Right renal pelvis (tissue), 4 donors: ENCODE results near the gene KCNK17. TPM values are rescaled to one million over a fixed set of nuclear protein-coding genes. Genes with fewer than 3 reads are reported as not detected.

Source experiments
- DNase-seq, 4 donors: peaks; one replicate each; pipeline ENCODE4 v3.0.0-alpha.2; 2013; ENCODE audit warnings: low read depth in 4 of 4, low spot score in 3 of 4, missing footprints in 1 of 4
- polyA plus RNA-seq, 4 donors: library from polyadenylated mRNA; unstranded; fragments of 120-200 nt; gene quantifications; one replicate each; pipeline ENCODE4 v1.2.1, GENCODE V29; 2013; ENCODE audit not compliant: insufficient read length in 4 of 4

Gene KCNK17, protein sequence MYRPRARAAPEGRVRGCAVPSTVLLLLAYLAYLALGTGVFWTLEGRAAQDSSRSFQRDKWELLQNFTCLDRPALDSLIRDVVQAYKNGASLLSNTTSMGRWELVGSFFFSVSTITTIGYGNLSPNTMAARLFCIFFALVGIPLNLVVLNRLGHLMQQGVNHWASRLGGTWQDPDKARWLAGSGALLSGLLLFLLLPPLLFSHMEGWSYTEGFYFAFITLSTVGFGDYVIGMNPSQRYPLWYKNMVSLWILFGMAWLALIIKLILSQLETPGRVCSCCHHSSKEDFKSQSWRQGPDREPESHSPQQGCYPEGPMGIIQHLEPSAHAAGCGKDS
- polyA plus RNA-seq = under 1 TPM in 3 of 4 donors, not detected in 1; 0.04 to 0.20 (median 0.17) TPM

DNA sequence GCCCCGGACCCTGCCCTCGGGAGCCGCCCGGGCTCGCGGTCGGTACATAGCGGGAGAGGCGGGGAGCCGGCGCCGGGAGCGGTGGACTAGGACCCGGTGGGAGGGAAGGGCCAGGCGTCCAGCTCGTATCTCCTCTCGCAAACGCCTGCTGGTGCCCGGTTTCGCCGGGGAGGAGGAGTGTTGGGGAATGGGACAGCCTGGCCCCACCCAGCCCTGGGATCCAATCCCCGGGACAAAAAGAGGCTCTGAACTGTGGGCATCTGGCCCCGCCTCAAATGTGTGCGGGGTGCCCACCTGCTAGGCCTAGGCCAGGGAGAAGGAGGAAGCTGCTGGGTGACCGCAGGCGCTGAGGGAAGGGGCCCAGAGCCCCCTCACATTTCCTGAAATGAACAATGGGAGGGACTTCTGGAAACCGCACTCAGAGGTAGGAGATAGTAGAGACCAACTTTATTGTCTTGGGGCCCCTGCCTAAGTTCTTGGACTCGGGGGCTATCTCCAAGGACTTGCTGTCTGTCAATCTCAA lies at the start of gene KCNK17:
Gene KCNK17 (minus strand): TSS at position 147 of the 523 bp plus-strand sequence. CDS start 99 bp downstream, at position 48.
- no peak for DNase-seq

DNA sequence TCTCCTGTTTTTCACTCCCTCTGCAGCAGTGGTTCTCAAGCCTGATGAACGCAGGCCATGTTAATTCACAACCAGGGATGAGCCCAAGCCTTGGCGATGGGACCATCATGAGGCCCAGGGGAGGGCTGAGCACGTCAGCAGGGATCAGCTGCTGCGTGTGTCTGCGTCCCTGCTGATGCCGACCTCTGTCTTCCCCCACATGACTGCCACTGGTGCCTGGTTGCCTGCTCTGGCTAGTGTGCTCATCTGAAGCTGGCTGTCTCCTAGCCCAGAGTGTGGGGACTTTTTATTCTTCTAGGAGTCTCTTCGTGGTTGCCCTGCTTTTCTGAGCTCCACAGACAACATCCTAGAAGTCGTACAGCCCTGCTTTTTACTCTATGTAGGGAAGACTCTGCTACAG lies 49.1 kb upstream of the KCNK17 start:
- DNase-seq = no peak

DNA sequence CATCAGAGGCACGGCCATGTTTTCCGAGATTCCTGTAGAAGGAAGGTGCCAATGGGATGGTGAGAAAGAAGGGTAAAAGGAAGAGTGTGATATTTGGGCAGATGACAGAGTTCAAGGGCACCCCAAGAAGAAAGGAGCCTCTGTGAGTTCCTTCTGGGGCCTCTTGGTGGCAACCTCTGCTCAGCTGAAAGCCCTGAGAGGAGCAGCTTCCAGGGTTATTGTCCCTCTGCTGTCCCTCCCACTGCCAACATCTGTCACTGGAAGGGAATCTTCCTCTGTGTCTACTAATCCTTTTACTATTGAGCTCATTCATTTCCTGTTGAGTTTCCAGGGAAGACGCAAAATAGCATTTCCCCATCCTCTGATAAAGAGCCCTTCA lies 48.3 kb upstream of the KCNK17 start:
- DNase-seq = no peak

DNA sequence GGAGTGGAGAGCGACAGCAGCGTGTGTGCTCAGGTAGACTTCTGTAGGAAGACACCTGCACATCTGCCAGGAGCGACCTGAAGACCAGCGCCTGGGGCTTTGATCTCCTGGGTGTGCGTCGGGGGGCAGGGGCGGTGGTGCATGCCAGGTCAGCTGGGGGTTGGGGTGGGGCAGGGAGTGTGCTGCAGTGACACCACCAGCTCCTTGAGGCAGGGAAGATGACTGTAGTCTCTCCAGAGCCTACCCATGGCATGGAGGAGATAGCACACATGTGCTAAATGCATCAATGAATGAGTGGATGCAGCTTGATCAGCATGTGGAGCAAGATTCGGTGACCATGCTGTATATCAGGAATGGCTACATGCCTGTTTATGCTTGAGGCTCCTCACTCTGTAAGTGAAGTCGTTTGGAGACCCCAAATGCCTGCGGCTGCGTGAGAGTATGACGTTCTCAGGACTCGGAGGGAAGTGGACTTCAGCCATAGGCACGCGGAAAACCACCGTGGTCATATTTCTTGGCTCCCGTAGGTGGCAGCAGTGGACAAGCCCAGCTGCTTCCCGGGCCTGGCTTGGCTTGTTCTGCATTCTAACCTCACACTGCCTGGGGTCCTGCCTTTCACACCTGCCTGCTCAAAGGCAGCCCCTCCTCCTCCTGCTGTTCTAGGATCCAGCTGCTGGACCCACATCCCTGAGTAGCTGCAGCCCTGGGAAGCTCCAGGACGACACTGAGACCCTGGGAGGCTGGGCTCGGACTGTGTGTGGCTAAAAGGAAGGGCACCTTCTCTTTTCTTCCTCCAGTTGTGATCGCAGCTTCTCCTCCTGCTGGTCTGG lies 47.7 kb upstream of the KCNK17 start:
- DNase-seq = peak in 3 of 4 donors; percentile 56 to 70 (median 63)

DNA sequence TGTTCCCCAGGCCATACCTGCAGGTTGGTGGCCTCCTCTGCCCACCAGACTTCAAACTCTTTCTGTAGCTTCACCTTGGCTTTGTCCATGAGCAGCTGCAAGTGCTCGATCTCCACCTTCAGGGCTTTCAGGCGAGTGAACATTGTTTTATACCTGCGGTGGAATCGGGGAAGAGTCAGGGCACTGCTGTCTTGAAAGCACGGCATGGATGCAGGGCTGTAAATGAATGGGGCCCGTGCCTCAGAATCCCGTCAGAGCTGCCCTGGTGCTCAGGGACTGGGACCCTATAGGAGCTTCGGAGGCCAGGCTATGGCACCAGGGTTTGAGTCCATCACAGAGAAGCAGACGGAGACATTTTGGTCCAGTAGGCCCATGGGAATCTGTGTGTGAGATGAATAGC lies 46.2 kb upstream of the KCNK17 start:
- no peak for DNase-seq

DNA sequence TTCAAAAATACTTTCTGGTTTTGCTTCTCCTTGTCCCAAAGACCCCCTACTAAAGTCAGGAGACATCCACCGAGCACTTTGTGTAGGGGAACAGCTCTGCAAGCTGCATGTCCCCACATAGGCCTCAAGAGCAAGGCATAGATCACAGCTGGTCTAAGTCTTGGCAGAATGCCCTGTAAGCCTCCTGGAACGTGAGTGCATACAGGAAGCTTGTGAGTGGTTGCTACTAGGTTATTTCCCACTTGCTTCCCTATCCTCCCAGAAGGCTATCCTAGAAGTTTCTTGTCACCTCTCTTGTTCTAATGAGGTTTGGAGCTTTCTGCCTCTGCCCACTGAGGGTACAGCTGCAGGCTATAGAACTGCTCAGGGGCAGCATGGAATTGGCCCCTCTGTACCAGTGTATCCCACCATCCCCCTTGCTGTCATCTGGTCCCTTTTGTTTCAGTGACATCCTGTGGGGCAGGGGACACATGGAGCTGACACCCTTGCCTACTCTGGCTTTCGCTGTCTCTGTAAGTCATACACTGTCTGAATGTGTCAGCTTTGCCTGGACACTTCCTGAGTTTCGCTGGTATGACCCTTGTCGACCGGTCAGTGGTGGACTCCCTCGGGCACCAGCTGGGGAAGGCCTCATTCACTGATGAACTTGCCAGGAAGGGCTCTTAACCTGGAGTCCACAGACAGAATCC lies 43.9 kb upstream of the KCNK17 start:
- DNase-seq = peak in 2 of 4 donors; percentile 60 to 68

DNA sequence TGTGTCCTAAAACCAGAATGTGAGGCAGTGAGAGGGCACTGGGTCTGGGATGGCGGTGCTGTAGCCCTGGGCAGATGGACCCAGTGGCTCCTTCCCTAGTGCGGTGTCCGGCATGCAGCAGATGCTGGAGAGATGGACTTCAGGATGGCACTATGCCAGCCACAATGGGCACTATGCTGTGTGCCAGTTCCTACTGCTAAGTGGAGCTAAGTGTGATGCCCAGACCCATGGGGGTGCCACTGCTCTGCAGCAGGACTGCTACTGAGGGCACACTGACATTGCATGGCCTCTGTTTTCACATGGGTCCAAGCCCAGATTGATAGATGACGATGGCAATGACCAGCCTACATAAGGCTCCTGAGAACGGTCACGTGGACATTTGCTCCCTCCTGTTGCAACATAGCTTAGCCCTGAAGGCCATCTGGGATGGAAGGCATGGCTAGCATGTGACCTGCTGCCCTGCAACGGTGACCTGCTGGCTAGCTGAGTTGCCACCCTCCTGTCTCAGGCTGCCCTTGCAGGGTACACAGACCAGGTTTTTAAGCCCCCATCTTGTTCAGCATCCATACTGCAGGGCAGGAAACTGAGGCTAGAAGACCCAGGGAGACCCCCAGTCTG lies 39.6 kb upstream of the KCNK17 start:
- DNase-seq = no peak

DNA sequence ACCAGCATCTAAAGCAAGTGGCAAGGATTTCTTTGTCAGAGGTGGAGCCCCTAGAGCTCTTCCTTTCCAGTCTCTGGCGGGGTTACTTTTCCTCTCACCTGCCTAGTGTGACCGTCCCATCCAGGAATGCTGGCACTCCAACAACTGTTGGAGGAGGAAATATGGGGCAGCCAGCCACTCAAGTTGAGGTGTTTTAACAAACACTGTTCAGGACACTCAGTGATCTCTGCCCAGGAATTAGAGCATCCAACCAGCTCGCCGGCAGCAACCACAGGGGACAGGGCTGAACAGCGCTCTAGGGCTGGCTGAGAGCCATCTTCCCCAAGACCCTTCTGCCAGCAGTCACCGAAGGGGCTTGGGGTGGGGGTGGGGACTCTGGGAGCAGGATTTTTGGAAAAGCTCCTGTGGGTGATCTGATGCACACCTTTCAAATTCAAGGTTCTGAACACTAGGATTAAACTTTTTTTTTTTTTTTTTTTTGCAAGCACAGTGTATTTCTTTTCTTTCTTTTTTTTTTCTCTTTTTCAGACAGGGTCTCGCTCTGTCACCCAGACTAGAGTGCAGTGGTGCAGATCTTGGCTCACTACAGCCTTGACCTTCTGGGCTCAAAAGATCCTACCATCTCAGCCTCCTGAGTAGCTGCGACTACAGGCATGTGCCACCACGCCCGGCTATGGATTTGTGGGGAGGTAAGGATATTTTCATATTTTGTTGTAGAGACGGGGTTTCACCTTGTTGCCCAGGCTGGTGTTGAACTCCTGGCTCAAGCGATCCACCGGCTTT lies 36.7 kb upstream of the KCNK17 start:
- no peak for DNase-seq

DNA sequence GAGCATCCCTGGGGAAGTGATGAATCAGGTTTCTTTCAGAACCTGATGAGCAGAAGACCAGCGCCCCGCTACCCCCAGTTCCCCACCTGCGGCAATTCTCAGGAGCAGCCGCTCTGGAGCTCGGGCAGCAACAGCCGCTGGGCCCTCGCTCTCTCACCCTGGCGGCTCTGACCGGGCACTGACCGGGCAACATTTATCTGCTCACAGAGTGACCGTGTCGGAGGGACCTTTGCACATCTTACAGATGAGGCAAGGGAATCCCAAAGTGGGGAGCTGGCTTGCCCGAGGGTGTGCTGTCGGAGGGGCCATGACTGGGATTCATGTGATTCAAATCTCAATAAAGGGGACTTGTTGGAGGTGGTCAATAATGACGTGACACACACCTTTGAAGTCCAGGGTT lies 34.5 kb upstream of the KCNK17 start:
- no peak for DNase-seq

DNA sequence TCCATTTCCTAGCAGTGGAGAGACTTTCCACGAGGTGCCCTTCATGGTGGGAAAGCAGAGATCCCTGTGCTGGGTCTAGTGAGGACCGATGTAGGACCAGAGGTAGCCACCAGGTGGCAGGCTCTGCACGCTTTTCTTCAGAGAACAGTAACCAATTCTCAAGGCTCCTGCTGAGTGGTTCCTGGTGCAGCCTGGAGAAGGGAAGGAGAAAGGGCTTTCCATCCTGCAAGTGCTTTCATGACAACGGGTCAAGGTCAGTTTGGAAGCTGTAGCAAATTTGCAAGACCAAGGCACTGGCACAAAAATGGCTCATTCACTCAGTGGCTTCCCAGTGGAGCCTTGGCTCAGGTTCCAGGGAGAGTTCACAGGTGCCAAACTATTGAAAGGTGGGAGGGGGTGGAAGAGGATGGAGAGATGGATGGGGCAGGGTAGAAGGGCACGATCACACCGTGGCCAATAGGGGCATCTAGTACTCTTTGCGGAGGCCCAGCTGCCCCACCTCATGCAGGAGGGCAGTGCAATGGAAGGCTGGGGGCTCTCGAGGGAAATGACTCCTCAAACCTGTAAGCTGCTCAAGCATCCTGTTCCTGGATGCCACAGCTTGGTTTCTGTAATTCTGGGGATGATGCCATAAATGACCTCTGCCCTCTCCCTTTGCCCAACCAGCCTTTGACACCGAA lies 33.8 kb upstream of the KCNK17 start:
- DNase-seq = peak in 2 of 4 donors; percentile 50 to 61

DNA sequence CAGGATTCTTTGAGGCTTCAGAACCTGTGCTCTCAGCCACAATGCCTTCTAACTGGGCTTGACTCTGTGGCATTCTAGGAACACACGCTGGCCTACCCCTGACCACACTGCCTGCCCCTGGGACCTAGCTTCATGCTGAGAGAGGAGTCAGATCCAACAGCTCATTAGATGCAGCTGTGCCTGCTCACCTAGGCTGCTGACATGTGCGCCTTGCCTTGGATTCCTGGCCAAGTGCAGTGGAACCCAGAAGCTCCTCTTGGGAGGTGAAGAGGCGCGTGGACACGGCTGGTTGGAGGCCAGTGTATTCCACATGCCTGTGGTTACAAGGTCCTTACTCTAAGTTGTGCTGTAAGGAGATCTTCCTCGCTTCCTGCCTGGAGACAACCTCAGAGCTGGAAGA lies 33.0 kb upstream of the KCNK17 start:
- DNase-seq = no peak

DNA sequence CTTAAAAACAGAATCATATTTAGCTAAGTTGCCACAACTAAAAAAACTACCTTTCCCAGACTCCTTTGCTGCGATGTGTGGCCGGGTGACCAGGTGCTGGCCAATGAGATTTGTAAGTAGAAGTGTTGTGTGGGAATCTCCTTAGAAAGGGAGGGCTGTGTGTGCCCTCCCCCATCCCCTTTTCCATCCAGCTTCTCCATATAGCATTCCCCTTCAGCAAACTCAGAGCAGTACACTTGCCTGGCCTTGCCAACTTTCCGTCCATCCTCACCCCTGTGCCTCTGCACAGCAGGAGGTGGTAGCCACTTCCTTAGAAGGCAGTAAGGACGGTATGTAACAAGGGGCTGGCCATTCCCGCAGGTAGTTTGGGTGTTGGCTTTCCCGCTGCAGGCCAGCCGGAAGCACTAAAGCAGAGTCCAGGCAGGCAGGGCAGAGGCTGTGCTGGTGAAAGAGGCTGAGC lies 30.6 kb upstream of the KCNK17 start:
- DNase-seq = no peak

DNA sequence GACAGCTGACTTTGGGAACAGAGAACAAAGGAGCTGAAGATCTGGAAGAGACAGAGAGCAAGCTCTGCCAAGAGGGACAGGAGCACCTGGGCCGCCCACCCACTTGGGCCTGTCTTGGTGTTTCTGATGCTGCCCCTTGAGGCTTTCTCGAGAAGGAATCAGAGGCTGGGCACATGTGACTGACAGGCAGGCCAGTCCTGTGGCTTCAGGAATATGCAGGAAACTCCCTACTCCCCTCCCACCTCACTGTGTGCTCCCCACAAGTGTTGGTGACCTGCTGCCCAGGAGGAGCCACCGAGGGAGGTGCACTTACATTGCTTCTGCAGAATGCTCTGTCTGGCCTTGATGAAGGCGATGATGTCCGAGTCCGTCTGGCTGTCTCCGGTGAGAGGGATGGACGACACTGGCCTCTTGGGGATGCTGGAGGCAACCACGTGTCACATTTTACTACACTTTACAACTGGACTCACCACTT lies 29.2 kb upstream of the KCNK17 start:
- DNase-seq = no peak

DNA sequence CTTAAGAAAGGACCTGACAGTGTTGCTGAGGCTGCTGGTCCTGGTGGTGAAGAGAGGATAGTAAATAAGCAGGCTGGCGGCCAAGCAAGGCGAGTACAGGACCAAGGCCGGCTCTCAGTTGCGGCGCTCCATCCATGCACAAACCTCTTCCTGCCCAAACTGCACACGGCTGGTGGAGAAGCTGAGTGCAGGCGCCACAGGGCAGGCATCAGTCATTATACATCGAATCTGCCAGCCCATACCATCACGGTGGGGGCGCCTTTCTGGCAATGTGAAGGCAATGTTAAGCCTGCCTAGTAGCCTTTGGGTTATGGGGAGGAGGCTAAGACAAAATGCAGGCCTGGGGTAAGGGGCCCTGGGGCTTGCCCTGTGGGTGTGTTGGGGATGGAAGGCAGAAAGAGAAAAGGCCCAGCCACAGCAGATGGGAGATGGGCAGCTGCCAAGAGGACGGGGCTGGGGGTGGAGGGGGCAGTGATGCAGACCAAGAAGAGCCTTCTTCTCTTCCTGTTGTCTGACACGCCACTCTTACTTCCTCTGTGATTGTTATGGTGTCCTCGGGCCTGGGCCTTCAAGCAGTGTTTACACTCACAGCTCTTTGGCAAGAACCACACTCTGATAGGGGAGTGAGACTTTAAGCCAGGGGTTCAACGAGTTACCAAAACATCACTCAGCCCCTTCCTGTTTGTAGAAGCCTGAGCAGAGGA lies 28.6 kb upstream of the KCNK17 start:
- DNase-seq = no peak

DNA sequence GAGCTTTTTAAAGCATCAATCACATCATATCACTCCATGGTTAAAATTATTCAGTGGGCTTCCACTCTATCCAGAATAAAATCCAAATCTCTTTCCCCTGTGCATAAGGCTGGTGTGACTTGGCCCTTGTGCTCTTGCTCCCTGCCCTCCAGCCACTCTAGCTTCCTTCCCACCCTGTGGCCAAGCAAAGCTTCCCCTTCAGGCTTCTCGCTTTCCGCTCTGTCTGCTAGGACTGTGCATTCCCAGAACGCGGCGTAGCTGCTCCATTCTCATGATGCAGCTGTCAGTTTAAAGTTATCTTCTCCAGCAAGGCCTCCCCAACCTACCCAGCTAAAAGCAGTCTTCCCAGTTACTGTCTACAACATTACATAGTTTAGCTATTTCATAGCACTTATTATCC lies 27.7 kb upstream of the KCNK17 start:
- DNase-seq = no peak

DNA sequence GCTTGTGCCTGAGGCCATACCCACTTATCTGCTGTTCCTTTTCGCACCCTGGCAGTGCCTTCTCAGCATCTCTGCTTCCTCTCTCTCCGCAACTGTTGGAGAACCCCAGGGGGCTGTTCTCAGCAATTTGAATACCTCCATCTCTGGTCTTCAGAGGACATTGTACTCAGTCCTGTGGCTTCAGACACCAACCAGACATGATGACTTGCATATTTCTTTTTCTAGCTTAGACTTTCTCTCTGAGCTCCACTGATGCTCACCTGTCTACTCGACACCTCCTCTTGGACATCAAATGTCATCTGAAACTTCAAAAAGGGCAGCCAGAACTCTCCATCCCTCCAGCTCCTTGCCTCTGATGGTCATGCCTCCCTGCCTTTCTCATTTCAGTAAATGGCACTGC lies 27.1 kb upstream of the KCNK17 start:
- no peak for DNase-seq

DNA sequence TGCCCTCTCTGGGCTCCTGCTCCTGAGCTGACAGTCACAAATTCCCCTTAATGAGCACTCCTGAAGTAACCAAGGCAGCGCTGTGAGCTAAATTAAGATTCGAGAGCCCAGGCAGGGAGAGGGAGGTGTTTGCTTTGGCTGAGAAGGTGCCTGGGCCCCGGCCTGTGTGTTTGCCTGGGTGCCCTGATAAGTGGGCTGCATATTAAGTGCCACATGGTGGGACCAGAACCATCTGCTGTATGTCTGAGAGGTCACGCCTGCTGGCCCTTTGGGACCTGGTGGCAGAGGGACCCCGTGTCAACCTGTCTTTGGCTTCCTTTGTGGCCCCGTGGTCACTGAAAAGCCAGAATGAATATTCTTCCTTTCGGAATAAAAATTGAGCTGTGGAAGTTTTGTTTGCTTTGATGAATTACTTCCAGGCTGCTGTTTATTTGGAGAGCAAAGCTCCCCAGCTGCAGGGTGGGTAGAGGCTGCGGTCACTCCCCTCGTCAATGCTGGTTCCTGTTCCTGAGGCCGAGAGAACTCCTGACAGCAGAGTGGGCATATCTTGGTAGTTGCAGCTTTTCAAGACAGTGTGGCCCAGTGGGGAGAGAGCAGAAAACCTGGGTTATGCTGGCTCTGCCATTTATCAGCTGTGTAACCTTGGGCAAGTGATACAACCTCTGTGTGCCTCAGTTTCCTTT lies 25.8 kb upstream of the KCNK17 start:
- DNase-seq = no peak
